HL-60/S4 (cell line): Measurements from ENCODE around the gene CXCR1.
"Not testable (repeated sequence)": the region's sequence is repeated elsewhere in the genome, so short reads cannot be mapped to it uniquely, and the experiment has no call there.

Experiments used
- in situ Hi-C: fragments of 300-500 bp; cut with MboI; formaldehyde crosslinking; loops from 2 replicates; pipeline ENCODE4 v1.14.3; 2022; ENCODE audit warnings: low sequenced_read_pairs

CXCR1 gene

DNA sequence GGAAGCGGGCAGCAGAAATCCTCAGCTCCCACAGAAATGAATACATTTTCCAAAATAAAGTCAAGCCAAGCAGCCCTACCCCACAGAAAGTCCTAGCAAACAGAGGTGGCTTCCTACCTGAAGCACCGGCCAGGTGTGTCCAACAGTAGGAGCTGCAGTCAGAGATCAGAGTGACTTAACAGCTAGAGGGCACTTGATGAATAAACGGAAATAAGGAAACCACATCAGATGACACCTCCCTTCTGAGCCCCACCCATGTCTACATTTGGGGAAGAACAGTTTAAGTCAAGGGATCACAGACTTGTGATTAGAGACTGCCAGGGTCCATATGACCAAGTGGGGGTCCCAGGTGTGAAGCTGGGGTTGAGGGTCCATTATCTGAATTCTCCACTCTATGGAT lies at the start of gene CXCR1:
Gene CXCR1, minus strand, starts transcription at position 172 of the 400 bp plus-strand sequence. CDS start 1,751 bp downstream, outside the sequence.
- in situ Hi-C loops = no loop called here

DNA sequence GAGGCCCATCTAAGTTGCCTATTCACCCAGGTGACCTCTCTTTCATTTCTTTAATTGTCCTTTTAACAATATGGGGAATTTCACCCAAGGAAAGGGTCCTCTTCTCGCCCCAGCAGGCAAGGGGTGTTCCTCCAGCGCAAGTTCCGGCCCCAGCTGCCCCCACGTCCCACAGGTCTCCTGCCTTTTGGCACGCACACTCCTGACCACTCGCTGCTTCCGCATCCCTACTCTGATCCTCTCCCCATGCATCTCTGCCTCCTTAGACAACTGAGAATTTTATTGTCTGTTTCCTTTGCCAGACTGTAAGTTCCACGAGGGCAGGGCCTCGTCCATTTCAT lies 49.5 kb upstream of the CXCR1 start:
- in situ Hi-C loops = no loop called here

DNA sequence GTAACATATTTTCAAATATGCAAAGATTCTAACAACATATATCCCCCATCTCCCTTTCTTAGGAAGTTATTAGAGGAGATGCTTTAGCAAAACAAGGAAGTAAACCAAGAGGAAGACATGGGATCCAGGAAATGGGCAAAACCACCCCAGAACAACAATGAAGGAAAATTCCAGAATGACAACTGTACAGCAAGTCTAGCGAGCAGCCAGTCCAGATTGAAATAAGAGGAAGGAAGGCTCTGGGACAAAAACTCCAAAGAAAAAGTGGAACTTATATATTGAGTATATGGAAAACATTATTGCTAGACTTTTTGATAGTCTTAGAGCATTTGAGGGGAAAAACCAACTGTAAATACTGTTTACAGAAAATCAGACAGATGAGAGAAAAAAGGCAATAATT lies 47.4 kb upstream of the CXCR1 start:
- in situ Hi-C loops = no loop called here

DNA sequence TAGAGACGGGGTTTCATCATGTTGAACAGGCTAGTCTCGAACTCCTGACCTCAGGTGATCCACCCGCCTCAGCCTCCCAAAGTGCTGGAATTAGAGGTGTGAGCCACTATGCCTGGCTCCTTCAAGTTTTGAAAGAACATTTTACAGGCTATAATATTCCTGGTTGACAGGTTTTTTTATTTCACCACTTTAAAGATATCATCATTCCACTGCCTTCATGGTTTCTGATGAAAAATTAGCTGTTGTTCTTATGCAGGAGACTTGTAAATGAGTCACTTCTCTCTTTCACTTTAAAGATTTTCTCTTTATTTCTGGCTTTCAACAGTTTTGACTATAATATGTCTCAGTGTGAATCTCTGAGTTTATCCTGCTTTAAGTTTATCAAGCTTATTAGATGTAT lies 42.3 kb upstream of the CXCR1 start:
- in situ Hi-C loops = no loop called here

DNA sequence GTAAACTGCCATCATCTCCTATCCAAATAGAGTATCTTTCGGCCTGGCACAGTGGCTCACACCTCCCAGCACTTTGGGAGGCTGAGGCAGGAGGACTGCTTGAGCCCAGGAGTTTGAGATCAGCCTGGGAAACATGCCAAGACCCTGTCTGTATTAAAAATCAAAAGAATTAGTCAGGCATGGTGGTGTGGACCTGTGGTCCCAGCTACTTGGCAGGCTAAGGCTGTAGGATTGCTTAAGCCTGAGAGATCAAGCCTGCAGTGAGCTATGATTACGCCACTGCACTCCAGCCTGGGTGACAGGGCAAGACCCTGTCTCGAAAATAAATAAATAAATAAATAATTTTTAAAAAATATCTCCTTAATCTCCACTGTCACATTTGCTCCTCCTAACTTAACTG lies 35.5 kb upstream of the CXCR1 start:
- in situ Hi-C loops = no loop called here

DNA sequence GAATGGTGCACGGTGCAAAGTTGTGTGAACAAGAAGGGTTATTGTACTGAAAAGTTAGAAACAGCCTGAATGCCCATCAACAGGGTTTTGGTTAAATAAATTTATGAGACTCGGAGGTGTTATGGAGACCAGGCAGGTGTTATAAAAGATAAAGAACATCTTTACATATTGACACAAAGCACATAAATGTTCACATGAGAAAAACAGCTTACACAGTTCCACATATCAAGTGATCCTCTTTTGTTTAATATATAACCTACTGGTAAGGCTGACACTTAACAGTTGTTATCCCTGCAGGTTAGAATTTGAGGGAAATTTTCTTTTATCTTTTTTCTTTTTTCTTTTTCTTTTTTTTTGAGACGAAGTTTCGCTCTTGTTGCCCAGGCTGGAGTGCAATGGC lies 30.2 kb upstream of the CXCR1 start:
- in situ Hi-C loops = no loop called here

DNA sequence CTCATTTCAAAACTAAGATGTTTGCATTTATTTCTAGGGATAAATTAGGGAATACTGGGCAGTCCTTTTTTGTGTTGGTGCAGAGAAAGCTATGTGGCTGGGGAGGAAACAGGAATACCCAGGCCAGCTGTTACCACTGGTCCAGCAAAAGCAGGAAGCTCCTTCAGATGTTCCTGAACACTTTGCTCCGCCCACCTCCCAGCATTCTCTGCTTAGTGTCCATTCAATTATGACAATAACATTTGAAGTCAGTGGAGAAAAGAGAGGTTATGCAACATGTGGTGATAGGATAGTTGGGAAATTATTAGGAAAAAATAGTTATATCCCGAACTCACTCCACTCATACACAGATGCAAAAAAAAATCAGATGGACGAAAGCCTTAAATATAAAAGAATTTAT lies 28.1 kb upstream of the CXCR1 start:
- in situ Hi-C loops = no loop called here

DNA sequence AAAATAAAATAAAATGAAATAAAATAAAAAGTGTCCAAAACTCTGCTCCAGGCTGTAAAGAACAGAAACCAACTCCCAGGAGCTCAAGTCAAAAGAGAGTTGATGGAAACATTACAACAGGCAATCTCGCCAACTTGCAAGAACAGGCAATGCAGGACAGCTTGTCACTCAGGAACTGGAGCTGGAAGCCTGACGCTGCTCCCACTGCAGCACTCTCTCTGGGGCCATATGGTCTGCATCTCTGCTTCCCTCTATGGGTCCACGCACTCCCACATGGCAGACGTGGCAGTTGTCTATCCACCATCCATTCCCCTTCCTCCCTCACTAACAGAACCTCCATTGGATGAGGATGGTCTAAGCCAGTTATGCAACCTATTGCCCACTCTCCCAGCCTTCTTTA lies 26.9 kb upstream of the CXCR1 start:
- in situ Hi-C loops = no loop called here

DNA sequence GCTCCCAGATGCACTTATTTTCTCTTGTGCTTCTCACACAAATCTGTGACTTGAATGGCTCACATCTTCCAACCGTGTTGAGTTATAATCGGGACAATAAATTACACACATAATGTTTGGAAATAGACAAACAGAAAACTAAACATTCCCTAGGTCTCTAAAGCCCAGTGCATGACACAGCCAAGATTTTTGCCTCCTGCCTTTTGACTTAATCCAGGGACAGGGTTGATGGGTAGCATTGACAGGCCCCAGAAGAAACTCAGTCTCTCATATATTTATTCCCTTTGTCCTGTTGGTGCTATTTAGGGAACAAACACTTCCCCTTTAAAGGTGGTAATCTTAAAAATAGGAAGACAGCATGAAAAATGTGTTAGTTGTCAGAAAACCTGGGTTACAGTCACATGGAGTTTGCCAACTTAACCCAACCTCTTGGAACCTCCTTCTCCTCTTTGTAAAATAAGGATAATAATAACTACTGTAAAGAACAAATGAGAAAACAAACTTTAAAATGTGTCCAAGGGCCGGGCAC lies 26.2 kb upstream of the CXCR1 start:
- in situ Hi-C loops = no loop called here

DNA sequence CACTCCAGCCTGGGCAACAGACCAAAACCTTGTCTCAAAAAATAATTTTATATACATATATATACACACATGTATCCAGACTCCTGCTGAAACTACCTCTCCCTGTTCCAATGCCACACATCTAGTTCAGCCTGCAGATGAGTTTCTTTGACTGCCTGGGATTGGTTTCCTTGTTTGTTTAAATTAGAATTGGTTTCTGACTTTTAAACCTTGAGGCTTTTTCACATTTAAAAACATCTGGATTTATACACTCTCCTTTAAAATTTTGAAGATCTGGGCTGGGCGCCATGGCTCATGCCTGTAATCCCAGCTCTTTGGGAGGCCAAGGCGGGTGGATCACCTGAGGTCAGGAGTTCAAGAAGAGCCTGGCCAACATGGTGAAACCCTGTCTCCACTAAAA lies 21.8 kb upstream of the CXCR1 start:
- in situ Hi-C loops = no loop called here

DNA sequence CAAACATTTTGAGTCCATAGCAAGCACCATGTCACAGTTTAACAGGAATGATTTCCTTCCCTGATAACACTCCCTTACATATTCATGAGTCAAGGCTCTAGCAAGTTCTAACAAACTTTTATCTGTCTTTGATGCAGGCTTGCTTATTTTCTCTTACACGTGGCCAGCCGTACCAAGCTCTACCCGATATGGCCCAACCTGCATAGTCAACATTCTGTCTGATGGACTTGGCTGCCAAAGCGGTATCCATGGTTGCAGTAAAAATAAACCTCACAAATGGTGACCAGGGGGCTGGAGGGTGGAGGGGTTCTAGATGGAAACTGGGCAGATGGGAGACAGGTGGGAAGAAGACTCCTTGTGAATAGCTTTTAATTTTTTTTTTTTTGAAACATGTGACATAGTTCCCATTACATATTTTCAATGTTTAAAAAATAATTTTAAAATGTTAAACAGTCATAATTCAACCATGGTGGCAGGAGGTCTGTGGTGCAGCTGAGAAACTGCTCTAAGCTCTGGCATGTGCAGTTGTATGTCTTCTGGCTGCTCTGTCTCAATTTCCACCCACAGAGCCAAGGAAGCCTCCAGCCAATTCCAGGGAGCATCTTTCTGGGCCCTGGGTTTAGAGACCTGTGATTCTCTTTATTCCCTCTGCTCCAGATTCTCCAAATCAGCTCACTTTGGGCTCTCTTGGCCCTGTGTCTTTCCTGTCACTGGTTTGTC lies 20.7 kb upstream of the CXCR1 start:
- in situ Hi-C loops = no loop called here

DNA sequence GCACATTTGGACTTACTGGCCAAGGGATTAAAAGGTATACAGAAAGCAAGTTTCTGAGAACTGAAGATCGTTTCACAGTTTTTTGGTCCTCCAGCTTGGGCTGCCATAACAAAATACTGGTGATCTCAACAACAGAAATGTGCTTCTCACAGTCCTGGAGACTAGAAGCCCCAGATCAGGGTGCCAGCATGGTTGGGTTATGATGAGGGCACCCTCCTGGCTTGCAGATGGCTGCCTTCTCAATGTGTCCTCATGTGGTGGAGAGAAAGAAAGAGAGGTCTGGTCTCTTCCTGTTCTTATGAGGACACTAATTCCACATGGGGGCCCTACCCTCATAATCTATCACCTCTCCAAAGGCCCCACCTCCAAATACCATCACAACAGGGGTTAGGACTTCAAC lies 20.1 kb upstream of the CXCR1 start:
- in situ Hi-C loops = no loop called here

DNA sequence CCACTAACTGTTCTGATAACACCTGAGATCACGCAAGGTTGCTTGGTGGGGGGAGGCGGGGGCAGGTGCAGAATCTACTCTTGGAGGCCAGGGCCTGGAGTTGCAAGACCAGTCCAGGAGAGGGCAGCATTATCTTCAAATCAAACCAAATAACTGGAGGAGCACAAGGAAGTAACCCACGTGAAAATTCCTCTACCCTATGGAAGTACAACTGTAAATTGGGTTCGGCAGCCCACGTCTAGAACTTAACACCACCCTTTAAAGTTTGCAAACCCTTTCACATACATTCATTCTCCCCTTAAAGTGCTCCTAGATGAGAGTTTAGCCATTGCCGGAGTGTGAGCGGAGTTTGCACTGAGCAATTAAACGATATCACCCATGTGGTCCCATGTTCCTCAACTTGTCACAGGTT lies 19.6 kb upstream of the CXCR1 start:
- in situ Hi-C loops = no loop called here

DNA sequence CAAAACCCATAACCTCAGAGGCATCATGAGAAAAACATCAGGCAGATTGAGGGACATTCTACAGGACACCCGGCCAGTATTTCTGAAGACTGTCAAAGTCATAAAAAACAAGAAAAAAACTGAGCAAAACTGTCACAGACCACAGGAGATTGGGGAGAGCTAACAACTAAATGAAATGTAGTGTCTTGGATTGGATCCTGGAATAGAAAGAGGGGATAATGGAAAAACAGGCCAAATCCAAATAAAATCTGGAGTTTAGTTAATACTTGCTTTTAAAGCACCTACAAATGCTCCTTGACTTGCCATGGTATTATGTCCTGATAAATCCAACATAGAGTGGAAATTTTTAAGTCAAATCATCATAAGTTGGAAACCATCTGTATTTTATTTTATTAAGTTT lies 17.6 kb upstream of the CXCR1 start:
- in situ Hi-C loops = loop anchor here (5.0 kb wide), 1 partner anchor 73 kb away; no protein-coding TSS in a partner anchor

DNA sequence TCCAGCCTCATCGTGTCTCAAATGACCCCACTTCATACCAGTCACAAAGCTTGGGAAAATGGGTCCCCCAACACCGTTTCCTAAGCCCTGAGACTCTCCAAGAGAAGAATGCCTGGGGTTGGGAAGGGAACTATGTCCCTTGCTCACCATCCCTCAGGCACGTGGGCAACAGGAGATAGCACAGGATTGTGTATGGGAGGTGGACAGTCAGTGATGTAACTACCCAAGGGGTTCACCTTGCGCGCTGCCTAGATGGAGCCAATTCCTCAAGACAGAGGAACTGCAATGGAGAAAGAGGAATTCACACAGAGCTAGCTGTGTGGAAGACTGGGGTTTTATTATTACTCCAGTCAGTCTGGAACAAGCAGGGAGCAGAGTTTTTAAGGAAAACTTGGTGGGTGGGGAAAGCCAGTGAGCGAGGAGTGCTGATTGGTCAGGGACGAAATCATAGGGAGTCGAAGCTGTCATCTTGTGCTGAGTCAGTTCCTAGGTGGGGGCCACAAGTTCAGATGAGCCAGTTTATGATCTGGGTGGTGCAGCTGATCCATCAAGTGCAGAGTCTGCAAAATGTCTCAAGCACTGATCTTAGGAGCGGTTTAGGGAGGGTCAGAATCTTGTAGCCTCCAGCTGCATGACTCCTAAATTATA lies 13.8 kb upstream of the CXCR1 start:
- in situ Hi-C loops = loop anchor here (5.0 kb wide), 1 partner anchor 77 kb away; no protein-coding TSS in a partner anchor

DNA sequence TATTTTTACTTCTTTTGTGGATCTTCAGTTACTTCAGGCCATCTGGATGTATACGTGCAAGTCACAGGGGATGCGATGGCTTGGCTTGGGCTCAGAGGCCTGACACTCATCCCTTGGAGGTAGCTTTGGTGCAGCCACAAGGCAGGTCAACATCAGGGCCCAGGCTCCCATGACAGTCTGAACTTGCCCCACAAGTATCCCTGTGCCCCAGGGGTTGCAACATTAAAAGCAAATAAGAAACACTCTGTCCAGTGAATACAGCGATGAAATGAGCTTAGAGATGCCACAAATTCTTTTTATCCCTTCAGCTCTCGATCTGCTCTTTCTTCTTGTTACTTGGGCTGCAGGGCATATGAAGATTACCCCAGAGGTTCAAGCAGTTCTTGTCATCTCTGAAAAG lies 13.0 kb upstream of the CXCR1 start:
- in situ Hi-C loops = loop anchor here (5.0 kb wide), 1 partner anchor 78 kb away; no protein-coding TSS in a partner anchor

DNA sequence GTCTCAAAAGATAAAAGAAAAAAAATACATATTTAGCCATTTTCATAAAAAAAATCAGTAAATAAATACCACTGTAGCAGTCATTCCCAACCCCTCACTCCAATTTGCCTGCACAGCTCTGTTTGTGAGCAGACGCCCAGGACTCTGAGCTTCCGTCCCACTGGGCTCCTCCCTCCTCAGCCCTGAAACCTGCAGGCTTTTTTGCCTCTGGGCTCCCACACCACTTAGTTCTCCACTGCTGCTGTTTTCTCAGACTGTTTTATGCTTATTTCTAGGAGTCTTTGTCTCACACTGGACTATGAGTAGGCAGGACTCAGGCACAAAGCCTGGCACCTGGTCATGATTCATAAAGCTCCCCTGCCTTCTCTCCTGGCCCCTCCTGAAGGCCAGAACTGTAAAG lies 6.1 kb upstream of the CXCR1 start:
- in situ Hi-C loops = no loop called here

DNA sequence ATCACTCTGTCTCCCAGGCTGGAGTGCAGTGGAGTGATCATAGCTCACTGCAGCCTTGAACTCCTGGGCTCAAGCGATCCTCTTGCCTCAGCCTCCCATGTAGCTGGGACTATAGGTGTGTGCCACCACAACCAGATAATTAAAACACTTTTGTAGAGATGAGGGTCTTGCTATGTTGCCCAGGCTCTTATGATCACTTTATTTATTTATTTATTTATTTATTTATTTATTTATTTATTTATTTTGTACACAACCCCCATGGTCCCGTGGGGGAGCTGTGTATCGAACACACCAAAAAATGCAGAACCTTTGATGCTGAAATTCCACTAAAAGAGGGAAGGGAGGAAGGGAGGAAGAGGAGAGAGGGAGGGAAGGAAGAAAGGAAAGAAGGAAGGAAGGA lies 5.0 kb upstream of the CXCR1 start:
- in situ Hi-C loops = not testable (repeated sequence)

DNA sequence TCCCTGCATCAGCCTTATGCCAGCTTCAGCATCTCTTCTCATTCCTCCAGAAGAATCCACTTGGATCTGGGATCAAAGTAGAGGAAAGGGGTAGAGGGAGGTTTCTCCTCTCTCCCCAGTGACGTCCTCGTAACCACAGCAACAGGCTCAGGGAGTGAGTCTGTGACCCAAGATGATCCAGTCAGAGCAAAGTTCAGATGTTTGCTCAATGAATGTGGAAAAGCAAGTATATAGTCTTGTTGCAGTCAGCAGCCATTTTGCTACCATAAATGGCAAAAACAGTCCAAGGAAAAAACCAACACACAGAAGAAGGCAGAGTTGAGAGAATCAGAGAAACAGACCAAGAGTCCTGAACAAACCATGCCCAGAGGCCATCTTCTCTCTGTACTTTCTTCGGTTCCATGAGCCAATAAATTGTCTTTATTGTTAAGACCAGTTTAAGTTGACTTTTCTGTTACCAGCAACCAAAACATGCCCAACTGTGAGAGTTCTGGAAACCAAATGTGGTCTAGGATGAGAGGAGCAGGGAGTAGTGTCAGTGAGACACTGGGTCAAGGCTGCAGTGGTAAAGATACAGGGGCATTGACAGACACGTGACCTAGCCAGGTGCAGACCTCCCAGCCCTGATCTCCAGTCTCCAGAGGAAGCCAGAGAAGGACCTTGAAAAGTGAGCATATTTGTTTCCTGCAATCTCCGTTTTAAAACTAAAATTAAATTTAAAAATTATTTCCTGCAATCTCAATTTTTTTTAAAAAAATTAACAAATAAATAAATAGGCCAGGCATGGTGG lies 3.2 kb upstream of the CXCR1 start:
- in situ Hi-C loops = no loop called here

DNA sequence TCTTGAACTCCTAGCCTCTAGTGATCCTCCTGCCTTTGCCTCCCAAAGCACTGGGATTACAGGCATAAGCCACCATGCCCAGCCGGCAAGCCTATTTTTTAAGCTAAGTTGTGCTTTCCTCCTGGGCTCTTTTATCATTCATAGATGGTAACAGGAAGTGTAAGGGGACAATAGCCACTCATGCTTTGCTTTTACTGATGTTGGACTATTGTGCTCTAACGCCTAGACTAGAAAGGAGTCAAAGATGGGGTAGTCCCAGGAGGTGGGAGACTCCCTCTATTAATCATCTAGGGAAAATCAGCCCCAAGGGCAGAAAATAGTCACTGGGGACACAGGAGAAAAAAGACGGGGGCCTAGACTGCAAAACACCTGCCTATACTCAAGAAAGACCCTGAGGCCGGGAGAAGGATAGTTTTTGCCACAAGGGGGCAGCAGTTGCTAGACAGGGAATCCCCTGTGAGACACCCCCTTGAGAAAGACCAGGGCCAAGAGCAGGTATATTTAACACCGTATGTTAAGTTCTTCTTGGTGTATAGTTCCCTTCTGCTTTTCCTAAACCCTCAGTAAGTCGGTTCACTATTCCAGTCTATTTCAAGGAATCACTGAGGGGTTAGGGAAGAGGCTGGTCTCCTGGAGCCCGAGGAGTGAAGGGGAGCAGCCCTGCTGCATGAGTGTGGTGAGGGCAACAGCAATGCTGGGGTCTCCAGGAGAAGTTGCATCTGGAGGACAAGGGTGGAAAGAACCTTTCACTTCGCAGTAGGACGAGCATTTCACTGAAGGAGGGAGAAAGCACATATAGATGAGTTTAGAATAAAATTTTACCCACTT lies 2.1 kb upstream of the CXCR1 start:
- in situ Hi-C loops = no loop called here

DNA sequence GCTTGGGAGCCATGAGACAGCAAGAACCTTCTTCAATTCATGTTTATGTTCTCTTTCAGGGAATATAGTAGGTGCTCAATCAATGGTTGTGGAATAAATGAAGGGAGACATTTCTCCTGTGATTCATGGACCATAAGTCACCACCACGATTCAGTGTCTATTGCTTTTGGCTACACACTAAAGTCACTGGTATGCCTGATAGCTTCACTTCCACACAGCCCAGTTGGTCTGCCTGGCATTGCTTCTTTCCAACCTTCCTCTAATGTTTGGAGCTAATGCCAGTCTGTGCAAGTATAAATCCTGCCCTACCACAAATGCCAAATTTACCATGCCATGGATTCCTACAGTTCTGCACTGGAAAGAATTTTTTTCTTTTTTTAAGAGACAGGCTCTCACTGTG lies 1.3 kb upstream of the CXCR1 start:
- in situ Hi-C loops = no loop called here
